HG02678 (cell line): ENCODE results near the gene LARP4B.

Experiments used
- ATAC-seq: cut with Tn5 transposase; IDR thresholded peaks from one replicate; pipeline ENCODE4 v1.9.1; 2021; ENCODE audit warnings: mild to moderate bottlenecking, moderate library complexity; ENCODE audit not compliant: unreplicated experiment

LARP4B gene

DNA sequence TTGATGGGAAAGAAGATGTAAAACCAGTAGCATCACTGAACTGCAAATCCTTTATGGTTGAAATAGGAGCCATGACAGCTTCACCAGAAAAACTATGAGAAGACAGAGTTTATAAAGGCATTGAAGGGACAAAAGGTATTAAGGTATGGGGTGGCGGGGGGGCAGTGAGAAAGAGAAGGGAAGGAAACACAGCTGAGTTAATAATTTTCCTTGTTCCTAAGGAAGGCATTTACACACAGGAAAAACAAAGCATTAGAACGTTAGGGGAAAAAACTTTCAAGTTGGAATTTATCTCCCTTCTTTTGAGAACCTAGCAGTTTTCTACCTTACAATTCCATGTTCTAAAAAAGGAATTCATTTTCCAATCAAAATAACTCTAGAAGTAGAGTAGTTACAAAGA is 4.4 kb downstream of the LARP4B start:
- no peak for ATAC-seq

DNA sequence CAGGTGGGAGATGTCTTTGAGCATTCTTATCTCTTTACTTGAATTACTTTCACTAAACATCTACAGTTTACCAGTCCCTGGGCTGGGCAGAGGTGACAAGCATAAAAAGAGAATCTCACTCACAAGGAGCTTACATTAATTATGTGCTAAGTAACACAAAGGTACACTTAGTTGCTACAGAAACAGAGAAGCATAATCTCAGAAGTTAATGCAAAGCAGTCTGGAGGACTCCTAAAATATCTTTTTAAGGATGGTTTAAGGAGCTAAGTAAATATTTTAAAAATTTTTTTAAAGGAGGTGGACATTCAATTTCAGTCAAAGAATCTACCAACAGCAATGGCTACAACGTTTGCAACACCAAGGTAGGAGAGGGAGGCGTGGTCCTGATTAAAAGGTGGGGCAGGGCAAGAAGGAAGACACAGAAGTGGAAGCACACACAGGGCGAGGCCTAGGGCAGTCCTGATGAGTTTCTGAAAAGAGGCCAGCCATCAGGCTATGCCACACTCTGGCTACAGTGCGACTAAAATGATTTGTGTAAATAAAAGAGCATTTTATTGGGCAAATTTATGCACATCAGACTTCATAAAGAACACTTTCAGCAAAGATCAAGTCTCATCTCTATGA is 5.3 kb downstream of the LARP4B start:
- no peak for ATAC-seq

DNA sequence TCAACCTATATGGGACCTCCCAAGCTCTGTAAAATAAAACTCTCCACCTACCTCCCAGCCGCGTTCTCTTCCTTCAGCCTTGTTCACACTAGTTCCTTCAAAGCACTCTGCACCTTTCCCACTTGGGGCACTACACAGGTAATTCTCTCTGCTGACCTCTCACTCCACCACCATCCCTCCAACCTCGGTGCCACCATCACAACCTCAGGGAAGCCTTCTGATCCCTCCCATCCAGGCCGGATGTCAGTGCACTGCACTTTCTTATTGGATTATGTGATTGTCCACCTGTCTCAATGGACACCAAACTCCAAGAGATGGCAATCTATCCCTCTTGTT is 7.0 kb downstream of the LARP4B start:
- no peak for ATAC-seq

DNA sequence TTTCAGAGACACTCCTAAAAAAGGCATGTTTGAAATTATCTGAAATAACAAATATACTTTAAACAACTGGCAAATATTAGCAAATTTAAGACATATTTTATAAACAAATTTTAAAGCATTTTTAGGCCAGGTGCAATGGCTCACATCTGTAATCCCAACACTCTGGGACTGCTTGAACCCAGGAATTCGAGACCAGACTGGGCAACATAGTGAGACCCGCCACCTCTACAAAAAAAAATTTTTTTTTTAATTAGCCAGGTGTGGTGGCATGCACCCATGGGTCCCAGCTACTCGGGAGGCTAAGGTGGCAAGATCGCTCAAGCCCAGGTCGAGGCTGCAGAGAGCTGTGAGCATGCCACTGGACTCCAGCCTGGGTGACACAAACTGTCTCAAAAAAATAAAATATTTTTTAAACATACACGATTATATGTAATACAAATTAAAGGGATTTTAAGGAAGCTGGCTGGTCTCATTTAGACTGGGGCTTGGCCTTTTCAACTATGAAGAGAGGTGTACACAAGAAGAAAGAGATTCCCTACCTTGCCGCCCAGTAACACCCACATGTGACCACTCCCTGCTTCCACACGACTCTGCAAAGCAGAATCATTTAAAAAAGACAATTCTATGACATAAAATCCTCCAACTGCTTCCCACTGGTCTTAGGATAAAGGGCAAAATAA is 7.5 kb downstream of the LARP4B start:
- no peak for ATAC-seq

DNA sequence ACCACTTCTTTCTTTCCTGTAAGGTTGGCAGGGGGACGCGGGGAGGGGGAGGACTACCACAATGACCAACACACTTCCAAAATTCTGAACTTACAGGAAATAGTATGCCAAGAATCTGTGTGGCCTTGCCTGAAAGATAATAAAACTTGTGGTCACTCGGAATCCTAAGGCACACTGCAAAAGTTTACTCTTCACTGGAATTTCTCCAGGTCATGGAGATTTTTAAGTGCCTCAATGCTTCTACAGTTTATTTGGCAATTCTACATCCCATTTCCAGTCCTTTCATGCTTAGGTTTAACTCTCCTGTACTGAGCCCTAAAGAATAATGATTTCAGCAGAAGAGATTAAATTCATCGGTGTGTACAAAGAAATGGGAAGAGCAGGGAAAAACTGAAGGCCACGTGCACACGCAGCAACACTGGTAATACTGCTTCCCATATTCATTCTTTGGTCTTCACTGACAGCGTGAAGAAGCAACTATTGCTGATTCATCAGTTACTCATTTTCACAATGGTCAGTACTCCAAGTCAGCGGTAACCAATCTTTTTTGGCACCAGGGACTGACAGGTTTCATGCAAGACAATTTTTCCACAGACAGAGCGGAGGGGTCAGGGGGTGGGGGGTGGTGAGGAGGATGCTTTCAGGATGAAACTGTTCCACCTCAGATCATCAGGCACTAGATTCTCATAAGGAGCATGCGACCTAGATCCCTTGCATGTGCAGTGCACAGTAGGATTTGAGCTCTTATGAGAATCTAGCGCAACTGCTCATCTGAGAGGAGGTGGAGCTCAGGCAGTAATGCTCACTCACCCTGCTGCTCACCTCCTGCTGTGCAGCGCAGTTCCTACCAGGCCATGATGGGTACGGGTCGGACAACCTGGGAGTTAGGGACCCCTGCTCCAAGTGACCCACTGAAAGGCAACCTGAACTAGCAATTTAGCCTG is 9.8 kb downstream of the LARP4B start:
- ATAC-seq, result no peak

DNA sequence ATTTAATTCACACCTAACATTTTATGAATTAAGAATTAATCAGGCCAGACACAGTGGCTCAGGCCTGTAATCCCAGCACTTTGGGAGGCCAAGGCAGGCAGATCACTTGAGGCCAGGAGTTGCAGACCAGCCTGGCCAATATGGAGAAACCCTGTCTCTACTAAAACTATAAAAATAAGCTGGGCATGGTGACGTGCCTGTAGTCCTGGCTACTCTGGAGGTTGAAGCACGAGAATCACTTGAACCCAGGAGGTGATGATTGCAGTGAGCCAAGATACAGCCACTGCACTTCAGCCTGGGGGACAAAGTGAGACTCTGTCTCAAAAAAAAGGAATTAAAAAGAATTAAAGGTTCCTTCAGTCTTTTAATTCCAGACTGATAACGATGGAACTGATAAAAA is 11.1 kb downstream of the LARP4B start:
- ATAC-seq, result no peak

DNA sequence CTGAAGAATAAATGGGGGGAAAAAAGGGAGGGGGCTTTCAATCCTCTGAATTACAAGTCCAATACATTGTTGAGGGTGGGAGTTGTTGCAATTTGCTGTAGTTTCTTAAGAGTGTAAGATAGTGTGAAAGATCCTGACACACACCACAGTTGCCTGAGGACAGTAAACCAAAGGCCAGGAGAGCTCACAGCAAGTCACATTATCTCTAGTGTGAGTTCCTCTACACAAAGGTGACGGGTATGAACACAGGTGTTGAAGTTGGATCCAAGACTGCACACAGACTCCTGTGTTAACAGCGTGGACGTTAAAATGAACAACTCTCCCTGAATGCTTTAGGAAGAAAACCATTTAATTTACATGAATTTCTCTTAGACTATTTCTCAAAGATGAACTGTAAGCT is 12.0 kb downstream of the LARP4B start:
- ATAC-seq, result no peak

DNA sequence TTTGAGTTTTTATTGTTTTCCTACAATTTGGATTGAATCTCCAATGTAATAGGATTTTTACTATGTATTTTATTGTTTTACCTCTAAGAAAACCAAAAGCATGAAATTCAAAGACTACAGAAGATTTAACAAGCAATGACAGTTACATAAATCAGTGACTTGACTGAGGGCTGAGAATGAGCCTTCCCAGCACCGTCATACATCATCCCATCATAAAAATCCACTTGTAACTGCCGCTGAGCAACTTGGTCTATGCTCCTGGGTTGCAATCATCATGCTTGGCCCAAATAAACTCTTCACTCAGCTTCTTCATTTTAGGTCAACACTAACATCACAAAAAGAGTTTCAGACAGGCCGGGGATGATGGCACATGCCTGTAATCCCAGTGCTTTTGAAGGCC is 13.5 kb downstream of the LARP4B start:
- no peak for ATAC-seq

DNA sequence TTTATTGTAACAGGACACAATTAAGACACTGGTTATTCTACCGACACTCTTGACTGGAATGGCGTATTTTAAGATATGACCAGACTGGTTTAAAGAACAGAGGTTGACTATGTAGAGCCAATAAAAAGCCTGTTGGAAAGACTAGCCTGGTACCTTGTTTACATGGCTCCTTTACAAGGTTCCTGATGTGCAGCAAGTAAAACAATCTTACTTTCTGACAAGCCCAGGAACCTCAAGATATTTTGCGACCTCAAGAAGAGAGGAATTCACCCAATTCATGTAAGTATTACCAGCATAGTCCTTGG is 14.1 kb downstream of the LARP4B start:
- no peak for ATAC-seq

DNA sequence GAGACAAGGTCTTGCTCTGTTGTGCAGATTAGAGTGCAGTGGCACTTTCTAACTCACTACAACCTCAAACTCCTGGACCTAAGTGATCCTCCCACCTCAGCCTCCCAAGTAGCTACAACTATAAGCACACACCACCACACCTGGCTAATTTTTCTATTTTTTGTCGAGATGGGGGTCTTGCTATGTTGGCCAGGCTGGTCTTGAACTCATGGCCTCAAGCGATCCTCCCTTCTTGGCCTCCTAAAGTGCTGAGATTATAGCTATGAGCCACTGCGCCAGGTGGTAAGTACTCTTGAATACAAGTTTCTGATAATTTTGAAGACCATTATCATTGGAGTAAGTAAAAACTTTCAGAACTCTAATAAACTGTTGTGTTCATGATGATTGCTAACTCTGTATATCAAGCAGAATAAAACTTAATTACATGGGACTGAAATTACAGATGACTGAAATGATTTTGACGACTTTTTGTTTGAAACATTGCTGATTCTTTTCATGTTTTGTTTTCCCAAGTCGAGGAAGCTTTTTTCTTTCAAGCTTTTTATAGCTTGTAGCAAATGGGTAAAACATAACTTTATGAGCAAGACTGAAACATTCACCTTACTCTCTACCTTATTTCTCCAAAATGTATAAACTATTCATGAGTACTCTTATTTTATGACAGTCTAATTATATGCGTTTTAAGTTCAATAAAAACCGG is 14.6 kb downstream of the LARP4B start:
- no peak for ATAC-seq

DNA sequence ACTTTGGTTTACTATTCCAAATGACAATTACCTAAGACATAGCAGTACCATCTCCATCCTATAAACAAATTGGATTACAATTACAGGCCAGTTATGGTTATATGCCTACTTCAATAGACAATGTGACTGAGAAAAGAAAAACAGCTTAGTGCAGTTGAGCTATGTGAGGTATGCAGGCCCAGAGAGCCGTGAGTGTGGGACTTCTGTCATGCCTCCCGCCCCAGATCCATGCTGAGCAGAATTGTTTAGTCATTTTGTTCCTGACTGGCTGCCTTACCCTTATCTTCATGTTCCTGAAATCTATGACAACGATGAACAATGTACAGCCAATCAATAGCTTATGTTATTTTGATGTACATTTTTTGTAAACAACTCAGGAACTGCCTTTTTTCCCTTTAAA is 21.7 kb downstream of the LARP4B start:
- no peak for ATAC-seq

DNA sequence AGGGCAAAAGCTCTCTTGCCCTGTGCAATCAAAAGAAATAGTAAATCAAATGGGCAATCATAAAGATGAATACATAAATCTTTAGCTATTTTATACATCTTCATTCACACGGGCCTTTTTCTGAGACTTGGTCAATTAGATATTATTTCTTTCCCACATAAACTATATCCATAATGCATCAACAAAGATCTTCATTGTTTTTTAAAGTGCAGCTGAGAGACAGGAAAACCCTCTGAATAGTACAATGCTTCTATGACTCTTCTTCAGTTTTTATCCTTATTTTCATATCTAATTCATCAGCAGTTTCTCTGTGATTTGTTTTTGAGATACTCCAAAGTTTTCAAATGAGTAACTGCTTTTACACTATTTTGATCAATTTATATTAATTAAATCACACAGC is 25.5 kb downstream of the LARP4B start:
- ATAC-seq, result no peak

DNA sequence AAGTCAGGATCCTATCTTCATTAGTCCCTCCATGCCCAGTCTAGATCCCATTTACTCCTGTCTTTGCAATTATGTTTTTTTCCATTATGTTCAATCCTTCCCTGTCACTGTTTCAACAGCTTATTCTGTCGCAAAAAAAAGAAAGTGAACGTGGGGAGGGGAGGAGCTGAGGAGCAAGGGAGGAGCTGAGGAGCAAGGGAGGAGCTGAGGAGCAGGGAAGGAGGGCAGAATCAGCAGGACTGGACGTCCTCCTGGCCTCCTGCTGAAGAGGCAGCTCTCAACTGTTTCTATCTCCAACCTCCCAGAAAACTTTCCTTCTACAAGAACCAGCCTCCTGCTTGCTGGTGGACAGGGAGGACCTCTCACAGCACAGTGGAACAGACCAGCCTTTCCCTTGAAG is 26.0 kb downstream of the LARP4B start:
- no peak for ATAC-seq

DNA sequence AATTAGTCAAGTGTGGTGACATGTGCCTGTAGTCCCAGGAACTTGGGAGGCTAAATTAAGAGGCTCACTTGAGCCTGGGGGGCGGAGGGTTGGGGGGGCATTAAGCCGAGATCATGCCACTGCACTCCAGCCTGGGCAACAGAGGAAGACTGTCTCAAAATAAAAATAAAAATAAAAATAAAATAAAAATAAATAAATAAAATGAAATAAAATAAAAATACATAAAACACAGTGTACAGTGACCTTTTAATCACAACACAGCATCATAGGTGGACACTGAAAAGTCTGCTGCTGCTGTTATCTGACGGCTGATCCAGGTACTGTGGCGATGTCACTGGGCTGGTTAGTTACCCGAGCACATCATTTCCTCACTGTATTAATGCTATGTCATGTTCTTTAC is 27.1 kb downstream of the LARP4B start:
- ATAC-seq, result no peak

DNA sequence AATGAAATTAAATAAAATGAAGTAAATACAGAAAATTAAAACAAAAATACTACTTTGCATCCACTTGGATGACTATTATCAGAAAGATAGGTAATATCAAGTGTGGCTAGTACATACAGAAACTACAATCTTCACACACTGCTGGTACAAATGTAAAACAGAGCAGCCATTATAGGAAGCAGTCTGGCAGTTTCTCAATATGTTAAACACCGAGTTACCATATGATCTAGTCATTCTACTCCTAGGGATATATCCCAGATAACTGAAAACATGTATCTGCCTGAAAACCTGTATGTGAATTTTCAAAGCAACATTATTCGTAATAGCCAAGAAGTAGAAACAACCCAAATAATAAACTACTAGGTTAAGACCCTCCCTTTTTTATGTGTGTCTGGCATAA is 33.4 kb downstream of the LARP4B start:
- no peak for ATAC-seq

DNA sequence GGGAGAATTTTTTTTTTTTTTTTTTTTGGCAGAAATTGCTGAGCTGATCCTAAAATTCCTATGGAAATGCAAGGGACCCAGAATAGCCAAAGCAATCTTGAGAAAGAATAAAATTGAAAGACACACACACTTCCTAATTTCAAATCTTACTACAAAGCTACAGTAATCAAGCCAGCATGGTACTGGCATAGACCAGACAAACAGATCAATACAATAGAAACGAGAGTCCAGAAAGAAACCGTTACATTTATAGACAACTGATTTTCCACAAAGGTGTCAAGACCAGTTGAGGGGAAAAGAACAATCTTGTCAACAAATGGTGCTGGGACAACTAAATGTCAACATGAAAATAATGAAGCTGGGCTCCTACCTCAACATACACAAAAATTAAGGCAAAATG is 34.5 kb downstream of the LARP4B start:
- no peak for ATAC-seq

DNA sequence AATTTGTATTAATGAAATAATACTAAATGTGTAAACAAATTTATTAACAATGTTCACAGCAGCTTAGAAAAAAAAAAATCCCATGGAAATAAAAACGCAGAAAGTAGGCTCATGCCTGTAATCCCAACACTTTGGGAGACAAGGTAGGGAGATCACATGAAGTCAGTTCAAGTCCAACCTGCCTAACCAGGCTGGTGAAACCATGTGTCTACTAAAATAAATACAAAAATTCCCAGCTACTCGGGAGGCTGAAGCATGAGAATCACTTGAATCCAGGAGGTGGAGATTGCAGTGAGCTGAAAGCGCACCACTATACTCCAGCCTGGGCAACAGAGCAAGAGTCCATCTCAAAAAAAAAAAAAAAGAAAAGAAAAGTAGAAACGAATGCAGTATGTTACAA is 36.2 kb downstream of the LARP4B start:
- ATAC-seq, result no peak

DNA sequence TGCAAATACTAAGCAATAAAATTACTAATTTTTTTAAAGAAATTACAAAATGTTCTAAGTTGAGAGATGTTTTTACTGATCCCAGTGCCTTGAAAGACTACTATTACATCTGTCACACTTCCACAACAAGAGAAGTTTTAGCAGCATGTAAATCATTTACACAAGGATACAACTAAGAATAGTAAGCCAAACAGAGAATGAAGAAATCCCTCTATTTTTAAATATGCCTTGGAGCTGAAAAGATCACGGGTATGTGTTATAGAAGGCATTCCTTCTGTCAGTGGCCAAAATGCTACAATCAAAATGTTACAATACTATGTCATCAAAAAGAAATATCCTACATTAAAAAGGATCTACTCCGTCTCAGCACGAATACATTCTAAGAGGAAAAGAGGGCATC is 52.6 kb downstream of the LARP4B start:
- ATAC-seq, result no peak

DNA sequence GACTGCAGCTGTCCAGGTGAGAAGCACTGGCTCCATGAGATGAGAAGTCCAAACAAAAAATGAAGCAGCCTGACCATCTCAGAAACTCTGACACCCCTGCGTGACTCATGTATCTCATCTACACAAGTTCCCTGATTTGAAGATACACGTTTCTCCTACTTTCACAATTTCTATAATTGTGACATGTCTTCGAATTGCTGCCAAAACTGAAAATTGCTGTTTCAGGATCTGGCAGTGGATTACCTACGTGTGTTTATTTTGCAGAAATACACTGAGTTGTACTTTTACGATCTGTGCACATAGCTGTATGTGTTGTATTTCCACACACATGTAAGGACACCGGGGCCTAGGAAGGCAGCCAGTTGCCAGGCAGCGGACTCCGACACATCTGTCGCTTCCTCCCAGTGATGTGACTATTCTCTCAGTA is 53.2 kb downstream of the LARP4B start:
- no peak for ATAC-seq

DNA sequence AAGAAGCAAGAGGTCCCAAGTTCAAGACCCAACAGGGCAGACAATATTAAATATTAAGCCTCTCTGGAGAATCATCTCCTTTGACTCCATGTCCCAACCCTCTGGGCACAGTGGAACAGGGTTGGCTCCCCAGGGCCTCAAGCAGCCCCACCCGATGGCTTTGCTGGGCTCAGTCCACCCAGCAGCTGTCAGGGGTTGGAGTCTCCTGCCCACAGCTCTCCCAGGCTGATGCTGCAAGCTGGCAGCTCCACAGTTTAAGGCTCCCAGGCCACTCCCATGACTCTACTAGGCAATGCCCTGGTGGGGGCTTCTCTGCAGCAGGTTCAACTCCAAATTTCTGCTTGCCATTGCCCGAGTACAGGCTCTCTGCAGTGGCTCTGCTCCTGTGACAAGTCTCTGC is 55.1 kb downstream of the LARP4B start:
- no peak for ATAC-seq

DNA sequence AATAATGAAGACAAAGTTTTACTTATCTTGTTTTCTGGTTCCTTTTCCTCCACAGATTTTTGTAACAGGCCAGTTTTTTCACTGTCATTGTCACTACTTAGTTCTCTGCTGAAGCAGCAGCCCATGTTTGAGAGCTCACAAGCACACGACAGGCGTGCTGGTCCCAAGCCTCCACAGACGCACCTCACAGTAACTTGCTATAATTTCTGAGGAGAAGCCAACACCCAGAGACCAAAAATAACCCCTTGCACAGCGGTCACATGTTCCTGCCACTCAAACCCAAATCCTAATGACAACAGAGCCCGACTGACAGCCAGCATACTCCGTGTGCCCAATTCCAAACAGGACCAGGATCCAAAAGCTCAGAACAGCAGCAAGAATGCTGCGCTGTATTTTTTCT is 58.5 kb downstream of the LARP4B start:
- ATAC-seq, result no peak

DNA sequence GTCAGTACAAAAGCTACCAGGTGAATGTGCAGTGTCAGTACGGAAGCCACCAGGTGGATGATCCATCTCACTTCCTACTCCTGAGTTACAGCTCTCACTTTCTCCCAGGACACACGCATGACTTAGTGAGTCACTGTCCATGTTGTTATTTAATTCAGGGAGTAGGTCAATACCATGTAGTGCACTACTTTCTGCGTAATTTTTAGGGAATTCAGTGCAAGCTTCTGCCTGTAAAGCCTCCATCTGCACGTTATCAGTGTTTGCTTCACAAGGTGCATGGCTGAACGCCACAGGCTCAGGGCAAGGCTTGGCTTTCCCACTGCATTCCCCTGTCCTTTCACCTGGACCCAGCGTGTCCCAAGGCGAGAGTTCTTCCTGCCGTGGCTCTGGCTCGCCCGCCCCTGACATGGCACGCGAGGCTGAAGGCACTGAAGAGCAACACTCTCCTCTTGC is 59.5 kb downstream of the LARP4B start:
- no peak for ATAC-seq
